Measurements from ENCODE around the gene ZFYVE1.

The ZFYVE1 gene

DNA sequence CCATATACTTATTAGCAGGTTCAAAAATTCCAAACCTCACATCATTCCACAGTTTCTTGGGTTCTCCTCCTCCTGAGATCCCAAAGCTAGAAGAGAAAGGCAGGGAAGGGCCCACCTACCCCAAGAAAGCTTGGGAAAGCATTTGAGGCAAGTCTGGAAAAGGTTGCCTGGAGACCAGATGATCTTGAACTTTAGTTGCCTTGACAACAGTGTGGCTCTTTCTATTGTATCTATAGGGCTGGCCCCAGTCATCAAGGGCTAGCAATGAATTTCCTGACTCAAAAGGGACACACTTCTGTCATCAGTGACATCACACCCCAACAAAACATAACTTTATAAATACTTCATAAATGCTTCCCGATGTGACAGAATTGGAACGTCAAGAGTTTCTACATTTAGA, 40.0 kb downstream of the ZFYVE1 start:
- in situ Hi-C loops (cut with MboI; ENCODE audit: low sequenced_read_pairs, unreplicated experiment), result no loop called here
- TF ChIP-seq, protein P1, sequence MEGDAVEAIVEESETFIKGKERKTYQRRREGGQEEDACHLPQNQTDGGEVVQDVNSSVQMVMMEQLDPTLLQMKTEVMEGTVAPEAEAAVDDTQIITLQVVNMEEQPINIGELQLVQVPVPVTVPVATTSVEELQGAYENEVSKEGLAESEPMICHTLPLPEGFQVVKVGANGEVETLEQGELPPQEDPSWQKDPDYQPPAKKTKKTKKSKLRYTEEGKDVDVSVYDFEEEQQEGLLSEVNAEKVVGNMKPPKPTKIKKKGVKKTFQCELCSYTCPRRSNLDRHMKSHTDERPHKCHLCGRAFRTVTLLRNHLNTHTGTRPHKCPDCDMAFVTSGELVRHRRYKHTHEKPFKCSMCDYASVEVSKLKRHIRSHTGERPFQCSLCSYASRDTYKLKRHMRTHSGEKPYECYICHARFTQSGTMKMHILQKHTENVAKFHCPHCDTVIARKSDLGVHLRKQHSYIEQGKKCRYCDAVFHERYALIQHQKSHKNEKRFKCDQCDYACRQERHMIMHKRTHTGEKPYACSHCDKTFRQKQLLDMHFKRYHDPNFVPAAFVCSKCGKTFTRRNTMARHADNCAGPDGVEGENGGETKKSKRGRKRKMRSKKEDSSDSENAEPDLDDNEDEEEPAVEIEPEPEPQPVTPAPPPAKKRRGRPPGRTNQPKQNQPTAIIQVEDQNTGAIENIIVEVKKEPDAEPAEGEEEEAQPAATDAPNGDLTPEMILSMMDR (IDR thresholded peaks at IDR 0.05; ENCODE audit: borderline replicate concordance, control extremely low read depth, extremely low read depth, insufficient read depth, missing control alignments), result no peak
- DNase-seq (ENCODE audit: low spot score), result no peak

DNA sequence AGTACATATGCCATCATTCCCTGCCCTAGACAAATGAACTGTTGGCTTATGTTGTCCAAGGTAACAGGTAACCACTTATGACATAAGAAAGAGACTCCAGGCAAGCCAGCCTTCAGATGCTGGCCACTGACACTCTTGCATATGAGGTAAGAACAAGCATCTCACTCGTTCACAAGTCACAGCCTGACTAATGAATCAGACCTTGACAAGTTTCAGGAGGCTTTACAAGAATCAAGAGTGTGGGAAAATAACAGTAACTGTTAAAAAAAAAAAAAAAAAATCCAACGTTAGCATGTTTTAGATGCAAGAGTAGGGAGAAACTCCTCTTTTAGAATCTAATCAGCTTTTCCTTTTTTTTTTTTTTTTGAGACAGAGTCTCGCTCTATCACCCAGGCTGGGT, 40.7 kb downstream of the ZFYVE1 start:
- no peak for DNase-seq (ENCODE audit: low spot score)
- in situ Hi-C loops (cut with MboI; ENCODE audit: low sequenced_read_pairs, unreplicated experiment), result no loop called here
- TF ChIP-seq, protein P1 (IDR thresholded peaks at IDR 0.05; ENCODE audit: borderline replicate concordance, control extremely low read depth, extremely low read depth, insufficient read depth, missing control alignments), result no peak

DNA sequence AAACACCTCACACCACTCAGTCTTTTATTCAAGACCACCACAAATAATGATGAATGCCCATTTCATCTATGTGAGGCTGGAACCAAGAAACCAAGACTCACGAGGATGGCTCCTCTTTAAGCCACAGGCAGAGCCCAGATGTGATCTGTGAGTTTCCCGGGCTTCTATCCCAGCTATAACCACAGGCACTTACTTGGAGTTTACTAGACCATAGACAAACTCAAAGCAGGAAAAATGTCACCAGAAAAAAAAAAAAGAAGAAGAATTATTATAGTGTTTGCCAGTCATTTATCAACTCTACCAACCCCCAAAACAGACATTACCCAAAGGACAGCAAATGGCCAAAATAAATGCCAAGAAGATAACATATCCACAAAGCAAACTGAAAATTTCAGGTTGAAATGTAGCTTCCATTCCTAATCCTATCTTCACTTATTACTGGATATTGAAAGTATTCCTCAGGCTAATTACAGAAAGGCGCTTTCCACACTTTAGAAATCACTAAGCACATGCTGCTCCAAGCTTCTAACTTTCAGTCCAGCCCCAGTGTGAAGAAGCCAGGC, 44.7 kb downstream of the ZFYVE1 start:
- no peak for DNase-seq (ENCODE audit: low spot score)
- TF ChIP-seq, protein P1 (IDR thresholded peaks at IDR 0.05; ENCODE audit: borderline replicate concordance, control extremely low read depth, extremely low read depth, insufficient read depth, missing control alignments), result no peak
- in situ Hi-C loops (cut with MboI; ENCODE audit: low sequenced_read_pairs, unreplicated experiment), result no loop called here

DNA sequence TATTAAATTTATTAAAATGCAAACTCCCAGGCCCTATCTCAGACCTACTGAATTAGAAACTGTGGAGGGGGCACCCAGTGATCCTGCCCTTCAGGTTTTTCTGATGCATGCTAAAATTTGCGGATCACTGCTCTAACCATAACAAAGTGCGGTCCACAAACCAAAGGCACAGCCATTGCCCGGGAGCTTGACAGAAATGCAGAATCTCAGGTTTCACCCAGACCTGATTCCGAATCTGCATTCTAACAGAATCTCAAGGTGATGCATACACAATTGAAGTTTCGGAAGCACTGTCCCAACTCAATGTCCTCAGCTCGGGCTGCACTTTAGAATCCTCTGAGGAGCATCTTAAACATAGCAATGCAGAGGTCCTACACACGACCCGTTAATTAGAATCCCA, 46.0 kb downstream of the ZFYVE1 start:
- in situ Hi-C loops (cut with MboI; ENCODE audit: low sequenced_read_pairs, unreplicated experiment), result no loop called here
- TF ChIP-seq, protein P1 (IDR thresholded peaks at IDR 0.05; ENCODE audit: borderline replicate concordance, control extremely low read depth, extremely low read depth, insufficient read depth, missing control alignments), result no peak
- no peak for DNase-seq (ENCODE audit: low spot score)

DNA sequence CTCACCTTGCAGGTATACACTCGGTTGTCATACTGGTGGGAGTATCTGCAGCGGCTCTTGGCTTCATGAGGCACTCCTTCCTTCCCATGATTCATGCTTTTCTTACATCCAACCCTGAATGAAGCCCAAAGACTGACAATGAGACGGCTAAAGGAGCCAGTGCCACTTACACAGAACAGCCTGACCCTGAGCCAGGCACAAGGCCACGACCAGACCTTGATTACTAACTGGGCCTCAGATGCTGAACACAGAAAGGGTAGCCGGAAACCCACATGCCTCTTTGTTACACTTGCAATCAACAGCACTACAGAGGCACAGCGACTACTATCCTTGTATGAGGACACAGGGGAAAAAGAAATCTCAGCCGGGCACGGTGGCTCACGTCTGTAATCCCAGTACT, 48.0 kb downstream of the ZFYVE1 start:
- in situ Hi-C loops (cut with MboI; ENCODE audit: low sequenced_read_pairs, unreplicated experiment), result no loop called here
- TF ChIP-seq, protein P1 (IDR thresholded peaks at IDR 0.05; ENCODE audit: borderline replicate concordance, control extremely low read depth, extremely low read depth, insufficient read depth, missing control alignments), result no peak

DNA sequence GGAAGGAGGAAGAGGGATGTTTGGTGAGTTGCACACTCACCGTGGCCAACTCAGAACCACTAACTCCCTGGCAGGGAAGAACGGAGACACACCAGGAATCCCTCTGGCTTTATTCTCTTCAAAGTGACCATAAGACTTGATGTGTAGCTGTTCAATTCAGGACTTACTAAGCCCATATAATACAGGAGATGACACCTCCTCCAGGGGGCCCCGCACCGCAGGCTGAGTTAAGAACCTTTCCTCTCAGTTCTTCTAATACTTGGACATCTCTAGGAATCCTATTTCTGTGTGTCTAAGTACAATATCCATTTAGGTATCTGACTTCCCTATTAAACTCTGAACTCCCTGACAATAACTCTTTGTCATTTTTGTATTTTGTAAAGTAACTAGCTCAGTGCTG, 51.1 kb downstream of the ZFYVE1 start:
- in situ Hi-C loops (cut with MboI; ENCODE audit: low sequenced_read_pairs, unreplicated experiment), result no loop called here
- TF ChIP-seq, protein P1 (IDR thresholded peaks at IDR 0.05; ENCODE audit: borderline replicate concordance, control extremely low read depth, extremely low read depth, insufficient read depth, missing control alignments), result no peak
- DNase-seq (ENCODE audit: low spot score), result no peak

More for the DNA sequence above, 48.0 kb downstream of the ZFYVE1 start:
- DNase-seq (ENCODE audit: low spot score), result no peak
